GM19035 (cell line): ENCODE results near the gene ZC3H12C.
A peak's percentile ranks its signal among the peaks of the same experiment; 100 is the strongest.

ENCODE experiments used
- ATAC-seq: cut with Tn5 transposase; IDR thresholded peaks from one replicate; pipeline ENCODE4 v1.9.1; 2021; ENCODE audit not compliant: unreplicated experiment

The ZC3H12C gene

GRCh38 chr11:110096496-110096895 lies 3.3 kb downstream of the ZC3H12C start:
- ATAC-seq: no peak

GRCh38 chr11:110097459-110098012 lies 4.3 kb downstream of the ZC3H12C start:
- no peak for ATAC-seq

DNA sequence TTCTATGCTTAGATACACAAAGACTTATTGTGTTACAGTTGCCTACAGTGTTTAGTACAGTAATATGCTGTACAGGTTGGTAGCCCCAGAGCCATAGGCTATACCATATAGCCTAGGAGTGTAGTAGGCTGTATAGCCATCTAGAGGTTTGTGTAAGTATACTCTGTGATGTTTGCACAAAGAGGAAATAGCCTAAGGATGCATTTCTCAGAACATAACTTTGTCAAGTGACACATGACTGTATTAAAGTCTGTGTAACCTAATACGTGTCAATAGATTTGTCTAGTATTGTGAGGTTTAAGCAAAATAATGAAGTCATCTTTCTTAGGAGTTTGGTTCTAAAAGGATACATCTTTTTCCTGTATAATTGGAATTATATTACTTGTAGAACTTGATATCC lies 5.5 kb downstream of the ZC3H12C start:
- peak; percentile 59 for ATAC-seq

DNA sequence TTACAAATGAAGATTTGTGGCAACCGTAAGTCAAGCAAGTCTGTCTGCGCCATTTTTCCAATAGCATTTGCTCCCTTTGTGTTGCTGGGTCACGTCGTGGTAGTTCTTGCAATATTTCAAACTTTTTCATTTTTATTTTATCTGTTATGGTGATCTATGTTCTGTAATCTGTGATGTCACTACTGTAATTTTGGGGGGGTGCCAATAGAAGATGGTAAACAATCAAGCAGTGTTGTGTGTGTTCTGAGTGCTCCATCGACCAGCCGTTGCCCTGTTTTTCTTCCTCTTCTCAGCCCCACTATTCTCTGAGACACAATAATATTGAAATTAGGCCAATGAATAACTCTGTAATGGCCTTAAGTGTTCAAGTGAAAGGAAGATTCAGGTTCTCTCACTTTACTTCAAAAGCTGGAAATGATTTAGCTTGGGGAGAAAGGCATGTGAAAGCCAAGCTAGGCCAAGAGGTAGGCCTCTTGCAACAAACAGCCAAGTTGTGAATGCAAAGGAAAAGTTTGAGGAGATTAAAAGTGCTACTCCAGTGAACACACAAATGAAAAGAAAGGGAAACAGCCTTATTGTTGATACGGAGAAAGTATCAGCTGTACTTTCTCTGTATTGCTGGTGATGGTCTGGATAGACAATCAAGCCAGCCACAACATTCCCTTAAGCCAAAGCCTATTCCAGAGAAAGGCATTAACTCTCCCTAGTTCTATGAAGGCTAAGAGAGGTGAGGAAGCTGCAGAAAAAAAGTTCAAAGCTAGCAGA lies 7.5 kb downstream of the ZC3H12C start:
- ATAC-seq: no peak

DNA sequence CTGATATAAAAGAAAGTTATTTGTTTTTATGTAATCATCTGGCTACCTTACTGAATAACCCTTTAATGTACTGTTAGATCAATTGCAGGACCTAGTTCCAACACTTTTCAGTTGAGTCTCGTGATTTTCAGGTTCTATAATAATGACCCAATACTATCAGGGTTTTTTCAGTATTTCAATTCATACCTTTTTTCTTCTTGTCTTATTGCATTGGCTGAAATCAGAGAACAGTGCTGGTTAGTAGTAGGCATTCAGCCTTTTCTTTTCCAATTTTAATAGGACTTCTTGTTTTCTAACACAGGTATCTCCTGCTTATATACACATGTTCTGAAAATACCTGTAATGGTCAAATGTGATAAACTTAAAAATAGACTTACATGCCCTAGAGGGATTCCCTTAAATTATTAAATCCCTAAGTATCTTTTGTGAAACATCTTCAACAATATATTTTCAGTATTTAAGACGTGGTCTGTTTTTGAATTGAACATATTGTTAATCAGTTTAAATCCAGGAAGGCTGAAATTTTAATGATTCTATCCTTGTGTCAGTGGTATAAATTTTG lies 13.6 kb downstream of the ZC3H12C start:
- ATAC-seq: no peak

DNA sequence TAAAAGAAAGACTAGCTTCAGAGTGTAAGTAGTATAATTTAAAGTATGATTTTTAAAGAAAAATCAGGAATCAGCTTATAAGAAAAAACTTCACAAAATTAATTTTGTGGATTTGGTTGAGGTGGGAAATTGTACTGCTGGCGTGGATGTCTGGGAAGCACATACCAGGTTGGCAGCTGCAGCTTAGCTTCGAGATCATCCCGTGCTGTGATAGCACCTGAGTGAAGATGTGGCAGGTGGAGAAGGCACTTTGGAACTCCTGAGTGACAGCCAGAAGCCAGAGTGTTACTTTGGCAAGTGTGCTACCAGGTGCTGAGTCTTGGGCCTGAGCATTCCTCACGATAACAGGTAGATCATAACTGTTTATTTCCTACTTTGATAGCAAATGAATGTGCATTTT lies 17.7 kb downstream of the ZC3H12C start:
- ATAC-seq: no peak

DNA sequence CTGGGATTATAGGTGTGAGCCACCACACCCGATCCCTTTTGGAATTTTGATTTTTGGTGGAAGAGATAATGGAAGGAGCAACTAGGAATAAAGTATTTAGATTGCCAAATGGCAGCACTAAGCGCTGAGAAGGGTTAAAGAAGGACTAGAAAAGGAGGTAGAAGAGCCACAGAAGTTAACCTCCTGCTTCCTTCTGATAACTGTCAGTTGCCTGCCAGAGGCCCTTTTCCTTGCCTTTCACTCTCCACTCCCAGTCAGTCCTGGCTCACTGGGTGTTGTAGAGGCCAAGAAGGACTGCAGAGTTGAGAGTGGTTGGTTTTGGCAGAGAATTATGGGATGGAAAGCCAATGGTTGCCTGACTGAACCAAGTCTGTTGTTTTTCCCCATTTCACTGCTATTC lies 19.3 kb downstream of the ZC3H12C start:
- ATAC-seq: no peak

GRCh38 chr11:110113505-110113904 lies 20.3 kb downstream of the ZC3H12C start:
- no peak for ATAC-seq

DNA sequence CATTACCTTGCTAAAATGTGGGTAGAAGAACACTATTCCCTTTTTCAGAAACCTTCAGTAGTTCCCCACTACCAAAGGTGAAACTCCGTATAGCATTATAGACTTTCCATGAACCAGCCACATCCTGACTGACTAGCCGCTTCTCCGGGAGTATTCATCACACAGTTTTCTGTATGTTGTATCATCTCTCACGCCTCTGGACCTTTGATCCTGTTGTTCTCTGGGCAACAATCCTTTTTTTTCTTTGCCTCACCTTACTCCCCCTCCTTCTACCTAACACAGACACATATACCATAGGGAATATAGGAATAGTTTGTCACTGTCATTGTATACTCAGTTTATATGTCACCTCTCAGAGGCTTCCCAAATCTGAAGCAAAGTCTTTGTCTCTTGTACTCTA lies 20.8 kb downstream of the ZC3H12C start:
- no peak for ATAC-seq

DNA sequence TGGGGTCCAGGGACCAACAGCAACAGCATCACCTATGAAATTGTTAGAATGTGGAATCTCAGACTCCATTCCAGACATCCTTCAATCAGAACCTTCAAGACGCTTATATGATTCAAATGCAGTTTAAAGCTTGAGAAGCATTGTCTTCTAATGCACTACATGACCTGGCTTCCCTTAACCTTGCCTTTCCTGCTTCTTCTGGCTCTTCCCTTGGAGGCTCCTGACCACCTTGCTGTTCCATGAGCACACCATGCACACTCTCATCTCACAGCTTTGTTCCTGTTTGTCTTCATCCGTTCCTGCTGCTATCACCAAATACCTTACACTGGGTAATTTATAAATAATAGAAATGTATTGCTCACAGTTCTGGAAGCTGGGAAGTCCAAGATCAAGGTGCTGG lies 26.1 kb downstream of the ZC3H12C start:
- no peak for ATAC-seq

GRCh38 chr11:110121204-110121603 lies 28.0 kb downstream of the ZC3H12C start:
- ATAC-seq: no peak

GRCh38 chr11:110123003-110123402 lies 29.8 kb downstream of the ZC3H12C start:
- ATAC-seq: no peak

GRCh38 chr11:110124605-110125004 lies 31.4 kb downstream of the ZC3H12C start:
- no peak for ATAC-seq

DNA sequence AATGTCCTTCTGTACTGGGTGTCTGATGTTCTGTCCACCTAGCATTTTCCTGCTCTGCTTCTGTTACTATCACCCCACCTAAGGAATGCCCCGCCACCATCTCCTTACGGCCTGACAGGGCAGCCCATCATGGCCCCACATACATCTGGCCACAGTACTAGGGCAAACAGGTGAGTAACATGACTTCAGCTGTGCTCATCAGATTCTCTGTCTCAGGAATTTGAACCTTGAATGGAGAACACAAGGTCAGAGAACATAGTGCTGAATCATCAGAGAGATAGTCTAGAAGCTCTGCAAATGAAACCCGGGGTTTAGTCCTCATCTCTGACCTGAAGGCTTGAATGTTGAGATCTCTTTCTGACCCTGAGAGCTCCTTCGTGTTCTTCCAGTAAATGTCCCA lies 32.4 kb downstream of the ZC3H12C start:
- no peak for ATAC-seq

- no peak for ATAC-seq
Measured at GRCh38 chr11:110126936-110127335, 33.7 kb downstream of the ZC3H12C start.

DNA sequence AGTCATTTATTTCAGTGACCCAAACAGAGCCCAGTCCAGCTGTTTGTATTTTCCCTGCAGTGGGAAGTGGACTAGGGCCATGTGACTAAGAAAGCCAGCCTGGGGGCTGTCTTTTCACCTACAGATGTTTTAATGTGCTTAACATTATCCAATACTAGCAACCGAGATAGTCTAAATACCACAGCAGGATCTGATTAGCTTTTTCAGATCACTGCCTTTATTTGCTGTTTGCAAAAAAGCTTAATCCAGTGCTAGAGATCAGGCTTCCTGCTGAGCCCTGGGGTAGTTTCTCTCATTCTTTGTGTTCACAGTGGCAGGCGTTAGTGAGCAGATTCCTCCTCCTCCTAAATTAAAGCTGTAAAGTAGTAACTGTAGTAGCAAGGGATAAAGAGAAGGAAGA lies 35.0 kb downstream of the ZC3H12C start:
- no peak for ATAC-seq

- ATAC-seq: no peak
Measured at GRCh38 chr11:110130642-110131238, 37.5 kb downstream of the ZC3H12C start.

DNA sequence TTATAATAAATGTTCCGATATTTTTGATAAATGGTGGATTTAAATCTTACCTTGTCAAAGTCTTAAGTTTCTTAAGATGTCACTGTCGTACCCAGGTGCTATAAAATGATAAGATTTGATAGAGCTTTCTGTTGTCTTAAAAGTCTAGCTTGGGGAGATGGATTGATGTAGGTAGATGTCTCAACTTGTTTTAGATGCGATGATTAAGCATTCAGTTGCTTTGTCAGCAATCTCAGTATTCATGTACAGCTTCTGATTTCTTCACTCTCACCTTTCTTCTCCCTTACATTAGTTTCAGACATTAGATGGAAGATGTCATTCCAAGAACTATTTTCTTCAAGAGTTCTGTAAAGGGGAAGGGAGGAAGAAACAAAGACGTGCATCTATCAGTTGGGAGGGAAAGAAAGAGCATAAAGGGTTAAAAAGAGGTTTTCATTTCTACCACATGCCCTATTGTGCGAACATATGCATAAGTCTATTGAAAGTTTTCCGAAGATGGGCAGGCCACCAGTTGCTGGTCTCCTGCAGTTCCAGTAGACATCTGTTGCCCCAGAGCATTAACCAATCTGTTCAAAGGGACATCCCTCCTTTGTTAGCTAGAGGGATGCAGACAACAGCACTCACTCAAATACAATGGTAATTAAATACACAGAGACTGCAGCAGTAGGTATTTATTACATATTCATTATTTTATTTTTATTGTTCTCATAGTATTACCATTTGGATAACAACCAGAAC lies 38.4 kb downstream of the ZC3H12C start:
- ATAC-seq: no peak

DNA sequence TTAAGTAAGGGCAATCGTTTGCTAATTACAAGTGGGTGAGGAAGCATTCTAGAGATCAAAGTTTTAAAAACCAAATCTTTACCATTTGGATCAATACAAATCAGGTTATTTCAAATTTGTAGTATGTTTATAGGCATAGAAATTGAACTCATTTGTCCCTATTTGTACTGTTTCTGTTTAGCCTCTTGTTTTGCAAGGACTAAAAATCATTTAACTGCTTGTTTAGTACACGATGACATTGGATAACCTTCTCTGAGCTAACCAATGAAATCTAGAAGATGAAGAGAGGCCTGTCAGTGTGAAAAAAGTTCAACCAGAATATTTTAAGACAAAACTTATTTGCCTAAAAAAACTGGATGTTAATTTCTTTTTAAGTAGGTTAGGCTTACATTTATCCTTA lies 40.0 kb downstream of the ZC3H12C start:
- no peak for ATAC-seq

GRCh38 chr11:110134110-110134509 lies 40.9 kb downstream of the ZC3H12C start:
- no peak for ATAC-seq

DNA sequence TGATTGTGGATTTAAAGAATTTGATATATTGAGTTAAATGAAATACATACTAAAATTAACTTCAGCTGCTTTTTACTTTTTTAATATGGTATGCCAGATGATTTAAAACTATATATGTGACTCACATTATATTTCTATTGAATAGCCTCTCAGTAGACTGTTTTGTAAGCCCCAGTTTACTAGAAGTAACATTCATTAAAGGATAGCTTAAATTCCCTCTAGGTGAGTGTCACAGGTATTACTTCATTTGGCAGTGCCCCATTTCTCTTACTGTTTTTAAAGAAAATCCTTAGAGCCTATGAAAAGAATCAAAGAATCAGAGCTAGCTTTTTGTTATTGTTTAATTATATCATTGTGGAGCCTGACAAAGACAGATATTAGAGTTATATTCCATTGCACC lies 48.6 kb downstream of the ZC3H12C start:
- ATAC-seq: no peak
